Measurements from ENCODE around the gene GAB3. TPM values are rescaled to one million over a fixed set of nuclear protein-coding genes. Genes with fewer than 3 reads are reported as not detected.
A peak's percentile ranks its signal among the peaks of the same experiment; 100 is the strongest.

GAB3 gene
- total RNA-seq, 1 experiment from 2014 or later: 0.17 TPM

GRCh38 chrX:154728431-154729190 lies 22.3 kb downstream of the GAB3 start:
- intact Hi-C loops (cut with micrococcal nuclease; ENCODE audit: unreplicated experiment): no loop called here
- DNase-seq: no peak
- no peaks in the 10 kb centered on the region for H3K9me3 ChIP-seq (ENCODE audit: insufficient read depth, low read depth)
- TF ChIP-seq CTCF (conservative IDR thresholded peaks at IDR 0.05) (no peak), EZH2 (IDR thresholded peaks at IDR 0.05; ENCODE audit: low read depth) (no peak)
- POLR2A ChIA-PET (ENCODE audit: unreplicated experiment): no interaction called here
- BruUV-seq (replicated peaks): no TSS peak
- CTCF ChIA-PET: no interaction called here
- no peak overlapping the region for H3K4me3 ChIP-seq
- H4K20me1 ChIP-seq (ENCODE audit: insufficient read depth): no peaks in the 10 kb centered on the region
- H2AFZ ChIP-seq: no peak overlapping the region
- H3K27ac ChIP-seq: no peak overlapping the region
- no peaks in the 10 kb centered on the region for H3K36me3 ChIP-seq (ENCODE audit: low read depth)
- H3K4me1 ChIP-seq (replicated peaks; ENCODE audit: insufficient read depth): peaks cover 30% of the 10 kb centered on the region
- peaks cover 6% of the 10 kb centered on the region; the same call in 1 of the 2 replicates for H3F3A ChIP-seq (ENCODE audit: insufficient read depth, low read depth)
- H3K9me2 ChIP-seq (ENCODE audit: insufficient read depth): no peaks in the 10 kb centered on the region
- no peaks in the 10 kb centered on the region for H3K27me3 ChIP-seq (ENCODE audit: insufficient read depth, low read depth)
- H3K4me2 ChIP-seq: no peak overlapping the region
- H3K79me2 ChIP-seq (ENCODE audit: low read depth): no peaks in the 10 kb centered on the region

- H3K27ac ChIP-seq: no peak overlapping the region
- no peaks in the 10 kb centered on the region for H3K27me3 ChIP-seq (ENCODE audit: insufficient read depth, low read depth)
- no peaks in the 10 kb centered on the region for H3K79me2 ChIP-seq (ENCODE audit: low read depth)
- no peaks in the 10 kb centered on the region for H3K9me3 ChIP-seq (ENCODE audit: insufficient read depth, low read depth)
- peak in 1 of 2 experiments; percentile 28 for DNase-seq
- no peaks in the 10 kb centered on the region for H4K20me1 ChIP-seq (ENCODE audit: insufficient read depth)
- intact Hi-C loops (cut with micrococcal nuclease; ENCODE audit: unreplicated experiment): no loop called here
- H3K9me2 ChIP-seq (ENCODE audit: insufficient read depth): no peaks in the 10 kb centered on the region
- ChIA-PET POLR2A (ENCODE audit: unreplicated experiment) (no interaction called here), CTCF (no interaction called here)
- H3F3A ChIP-seq (ENCODE audit: insufficient read depth, low read depth): peaks cover 3% of the 10 kb centered on the region; the same call in 1 of the 2 replicates
- no peak overlapping the region for H3K4me3 ChIP-seq
- no peak overlapping the region for H3K4me2 ChIP-seq
- H3K36me3 ChIP-seq (ENCODE audit: low read depth): no peaks in the 10 kb centered on the region
- no peak overlapping the region for H2AFZ ChIP-seq
- no TSS peak for BruUV-seq (replicated peaks)
- no peak for TF ChIP-seq EZH2 (IDR thresholded peaks at IDR 0.05; ENCODE audit: low read depth)
- TF ChIP-seq CTCF (conservative IDR thresholded peaks at IDR 0.05): no peak
- H3K4me1 ChIP-seq (replicated peaks; ENCODE audit: insufficient read depth): peaks cover 25% of the 10 kb centered on the region
Observed at GRCh38 chrX:154727871-154728270, 23.0 kb downstream of the GAB3 start.

- BruUV-seq (replicated peaks): no TSS peak
- no peak for DNase-seq
Observed at GRCh38 chrX:154727418-154727817, 23.5 kb downstream of the GAB3 start.

More at GRCh38 chrX:154727418-154727817, 23.5 kb downstream of the GAB3 start:
- TF ChIP-seq EZH2 (IDR thresholded peaks at IDR 0.05; ENCODE audit: low read depth): no peak
- TF ChIP-seq CTCF (conservative IDR thresholded peaks at IDR 0.05): no peak
- H3K4me2 ChIP-seq: no peak overlapping the region
- H3F3A ChIP-seq (ENCODE audit: insufficient read depth, low read depth): no peaks in the 10 kb centered on the region
- CTCF ChIA-PET: no interaction called here
- no peaks in the 10 kb centered on the region for H3K9me2 ChIP-seq (ENCODE audit: insufficient read depth)
- H3K4me3 ChIP-seq: no peak overlapping the region
- no peaks in the 10 kb centered on the region for H3K36me3 ChIP-seq (ENCODE audit: low read depth)
- H3K27ac ChIP-seq: no peak overlapping the region
- no peaks in the 10 kb centered on the region for H3K27me3 ChIP-seq (ENCODE audit: insufficient read depth, low read depth)
- POLR2A ChIA-PET (ENCODE audit: unreplicated experiment): no interaction called here
- intact Hi-C loops (cut with micrococcal nuclease; ENCODE audit: unreplicated experiment): no loop called here
- H4K20me1 ChIP-seq (ENCODE audit: insufficient read depth): no peaks in the 10 kb centered on the region
- H3K79me2 ChIP-seq (ENCODE audit: low read depth): no peaks in the 10 kb centered on the region
- no peaks in the 10 kb centered on the region for H3K9me3 ChIP-seq (ENCODE audit: insufficient read depth, low read depth)
- H2AFZ ChIP-seq: no peak overlapping the region
- H3K4me1 ChIP-seq (replicated peaks; ENCODE audit: insufficient read depth): peaks cover 20% of the 10 kb centered on the region

Data from PC-9 (cell line).